SH-SY5Y (cell line): ENCODE results near the gene CACNG4.

Source experiments
- GATA2 ChIP-seq: IDR thresholded peaks from 2 replicates; pipeline ENCODE4 v1.6.1; 2011; ENCODE audit warnings: mild to moderate bottlenecking, low read depth, low read length
- GATA3 ChIP-seq: IDR thresholded peaks from 2 replicates; pipeline ENCODE4 v1.6.1; 2011; ENCODE audit warnings: low read depth, mild to moderate bottlenecking, low read length, moderate library complexity

DNA sequence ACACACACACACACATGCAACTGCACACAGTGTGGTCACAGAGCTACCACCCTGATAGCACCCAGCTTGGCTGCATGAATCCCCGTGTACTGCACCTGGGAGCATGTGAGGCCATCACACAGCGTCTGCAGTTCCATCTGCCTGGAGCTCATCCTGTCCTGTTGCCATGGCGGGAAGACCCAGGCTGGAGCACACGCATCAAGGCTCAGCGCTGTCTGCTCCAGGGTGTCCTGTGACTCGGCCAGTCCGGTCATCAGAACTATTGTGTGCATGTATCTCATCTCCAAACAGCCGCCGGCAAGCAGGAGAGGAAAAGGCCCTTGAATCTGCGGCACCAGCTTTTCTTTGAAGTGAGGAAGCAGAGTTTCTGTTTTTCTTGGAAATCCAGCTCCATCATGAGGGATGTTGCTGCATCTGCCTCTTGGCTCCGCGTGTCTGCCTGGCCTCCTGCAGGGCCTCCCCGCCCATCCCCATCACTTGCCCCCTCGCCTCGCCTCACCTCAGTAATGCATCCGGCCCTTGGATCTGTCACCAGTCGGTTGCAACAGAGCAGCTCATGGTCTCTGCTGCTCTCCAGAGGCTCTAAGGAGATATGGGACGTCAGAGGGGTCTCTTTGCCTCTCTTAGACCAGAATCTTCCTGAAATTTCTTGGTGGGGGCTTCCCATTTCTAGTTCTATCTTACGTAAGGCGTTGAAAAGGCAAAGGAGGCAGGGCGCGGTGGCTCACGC, 23.7 kb downstream of the CACNG4 start:
- TF ChIP-seq GATA3 (no peak), GATA2 (no peak)
